Measurements from ENCODE around the gene DEFB128. TPM values are rescaled to one million over a fixed set of nuclear protein-coding genes. Genes with fewer than 3 reads are reported as not detected.
"Not testable (repeated sequence)": the region's sequence is repeated elsewhere in the genome, so short reads cannot be mapped to it uniquely, and the experiment has no call there.

The DEFB128 gene
- total and polyA plus RNA-seq, 4 donors: not detected

DNA sequence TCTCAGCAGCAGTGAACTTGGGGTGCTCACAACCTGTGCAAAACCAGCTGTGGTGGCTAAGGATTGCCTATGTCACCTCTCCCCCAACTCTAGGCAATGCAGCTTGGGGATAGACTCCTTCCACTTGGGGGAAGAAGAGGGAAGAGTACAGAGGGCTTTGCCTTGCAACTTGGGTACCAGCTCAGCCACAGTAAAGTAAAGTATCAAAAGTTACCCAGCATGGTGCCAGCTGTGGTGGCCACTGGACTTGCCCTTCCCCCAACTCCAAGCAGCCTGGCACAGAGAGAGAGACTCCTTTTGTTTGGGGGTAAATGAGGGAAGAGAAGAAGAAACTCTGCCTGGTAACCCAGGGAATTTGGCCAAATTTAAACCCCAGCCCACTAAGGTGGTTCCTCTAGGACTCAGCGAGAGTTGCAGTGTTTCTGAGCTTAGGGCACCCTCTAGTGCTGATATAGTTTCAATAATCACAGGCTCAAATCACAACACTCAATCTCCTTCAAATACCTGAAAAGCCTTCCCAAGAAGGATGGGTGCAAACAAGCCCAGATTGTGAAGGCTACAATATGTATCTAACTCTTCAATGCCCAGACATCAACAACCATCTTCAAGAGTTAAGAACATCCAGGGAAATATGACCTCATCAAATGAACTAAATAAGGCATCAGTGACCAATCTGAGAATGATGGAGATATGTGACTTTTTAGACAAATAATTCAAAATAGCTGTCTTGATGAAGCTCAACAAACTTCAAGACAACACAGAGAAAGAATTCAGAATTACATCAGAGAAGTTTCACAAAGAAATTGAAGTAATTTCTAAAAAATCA is 30.0 kb upstream of the DEFB128 start:
- intact Hi-C loops (cut with DNase I): no loop called here
- Histone ChIP-seq H3K27me3 (ENCODE audit: control insufficient read depth in 1 of 2, insufficient read depth in 2 of 2, low read length in 1 of 2) (no peaks in the 10 kb centered on the region), H3K27ac (ENCODE audit: low read depth in 1 of 2, low read length in 2 of 2) (no peak overlapping the region), H3K4me1 (ENCODE audit: control insufficient read depth in 1 of 2, insufficient read depth in 2 of 2, low read length in 2 of 2) (no peaks in the 10 kb centered on the region), H3K4me3 (ENCODE audit: low read length in 2 of 2) (no peak overlapping the region), H3K36me3 (ENCODE audit: control insufficient read depth in 1 of 2, insufficient read depth in 2 of 2, low read length in 1 of 2) (no peaks in the 10 kb centered on the region), H3K9me3 (ENCODE audit: control insufficient read depth, low read length) (no peaks in the 10 kb centered on the region)
- no peak for ATAC-seq (ENCODE audit: low FRiP score)
- no peak for DNase-seq
- 0 to 5% methylated on average over 1 of the region's 1 CpG for whole genome bisulfite sequencing, 2 donors

DNA sequence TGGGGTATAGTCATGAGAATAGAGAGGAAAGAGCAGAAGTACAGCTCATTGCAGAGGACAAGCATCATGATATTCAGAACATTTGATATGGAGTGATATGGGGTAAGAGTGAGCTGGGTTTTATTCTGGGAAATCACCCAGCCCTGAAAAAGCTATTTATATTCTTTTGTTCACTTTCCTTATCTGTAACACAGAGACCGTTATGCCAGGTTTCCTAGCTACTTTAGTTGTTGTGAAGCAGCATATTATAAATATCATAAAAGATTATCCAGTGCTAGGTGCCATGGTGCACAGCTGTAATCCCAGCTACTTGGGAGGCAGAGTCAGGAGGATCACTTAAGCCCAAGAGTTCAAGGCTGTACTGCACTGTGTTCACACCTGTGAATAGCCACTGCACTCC is 27.8 kb upstream of the DEFB128 start:
- Histone ChIP-seq H3K4me3 (ENCODE audit: low read length in 2 of 2) (no peak overlapping the region), H3K9me3 (ENCODE audit: control insufficient read depth, low read length) (no peaks in the 10 kb centered on the region), H3K27ac (ENCODE audit: low read depth in 1 of 2, low read length in 2 of 2) (no peak overlapping the region), H3K27me3 (ENCODE audit: control insufficient read depth in 1 of 2, insufficient read depth in 2 of 2, low read length in 1 of 2) (no peaks in the 10 kb centered on the region), H3K36me3 (ENCODE audit: control insufficient read depth in 1 of 2, insufficient read depth in 2 of 2, low read length in 1 of 2) (no peaks in the 10 kb centered on the region), H3K4me1 (ENCODE audit: control insufficient read depth in 1 of 2, insufficient read depth in 2 of 2, low read length in 2 of 2) (no peaks in the 10 kb centered on the region)
- intact Hi-C loops (cut with DNase I): no loop called here
- WGBS, 2 donors: 12 to 19% methylated on average over 1 of the region's 1 CpG
- DNase-seq (no peak), ATAC-seq (ENCODE audit: low FRiP score) (no peak)

DNA sequence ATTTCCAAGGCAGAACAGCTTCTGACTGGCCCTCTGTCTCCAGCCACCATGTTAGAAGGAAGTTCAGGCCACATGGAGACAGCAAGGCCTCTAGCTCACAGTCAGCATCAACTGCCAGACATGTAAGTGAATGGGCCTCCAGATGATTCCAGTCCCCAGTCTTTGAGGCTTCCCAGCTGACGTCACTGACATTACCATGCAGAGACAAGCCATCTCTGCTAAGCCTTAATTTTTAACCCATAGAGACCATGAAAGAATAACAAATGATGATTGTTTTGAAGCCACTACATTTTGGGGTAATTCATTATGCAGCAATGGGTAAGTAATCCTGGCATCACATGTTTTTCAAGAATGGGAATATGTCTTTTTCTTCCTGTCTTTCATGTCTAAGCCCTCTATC is 26.3 kb upstream of the DEFB128 start:
- Histone ChIP-seq H3K27ac (ENCODE audit: low read depth in 1 of 2, low read length in 2 of 2) (no peak overlapping the region), H3K27me3 (ENCODE audit: control insufficient read depth in 1 of 2, insufficient read depth in 2 of 2, low read length in 1 of 2) (no peaks in the 10 kb centered on the region), H3K4me1 (ENCODE audit: control insufficient read depth in 1 of 2, insufficient read depth in 2 of 2, low read length in 2 of 2) (no peaks in the 10 kb centered on the region), H3K36me3 (ENCODE audit: control insufficient read depth in 1 of 2, insufficient read depth in 2 of 2, low read length in 1 of 2) (no peaks in the 10 kb centered on the region), H3K4me3 (ENCODE audit: low read length in 2 of 2) (no peak overlapping the region), H3K9me3 (ENCODE audit: control insufficient read depth, low read length) (no peaks in the 10 kb centered on the region)
- ATAC-seq (ENCODE audit: low FRiP score) (no peak), DNase-seq (no peak)
- intact Hi-C loops (cut with DNase I): no loop called here
- 46 to 67% methylated on average over 1 of the region's 1 CpG for WGBS, 2 donors

DNA sequence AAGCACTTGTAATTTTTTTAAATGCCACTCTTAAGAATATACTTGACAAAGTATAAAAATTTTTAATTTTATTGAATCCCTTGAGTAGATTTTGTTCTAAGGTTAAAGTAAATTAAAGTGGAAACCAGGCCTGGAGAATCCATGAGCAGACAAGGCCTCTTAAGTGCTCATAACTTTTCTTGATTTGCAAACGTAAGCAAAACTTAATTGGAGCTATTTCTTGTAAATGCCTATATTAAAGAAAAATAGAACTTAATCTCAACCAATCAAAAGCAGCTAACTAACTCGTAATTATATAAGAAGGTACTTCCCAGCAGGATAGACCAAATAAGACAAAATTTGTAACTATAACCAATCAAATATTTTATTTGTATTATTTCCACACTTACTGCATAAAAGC is 24.9 kb upstream of the DEFB128 start:
- H3K4me3 ChIP-seq (ENCODE audit: low read length in 2 of 2): no peak overlapping the region
- no peaks in the 10 kb centered on the region for H3K9me3 ChIP-seq (ENCODE audit: control insufficient read depth, low read length)
- ATAC-seq (ENCODE audit: low FRiP score) (no peak), DNase-seq (no peak)
- H3K27ac ChIP-seq (ENCODE audit: low read depth in 1 of 2, low read length in 2 of 2): no peak overlapping the region
- intact Hi-C loops (cut with DNase I): loop anchor here in 1 of 2 donors (5.0 kb wide), 1 partner anchor 118 kb away; no protein-coding TSS in a partner anchor
- no peaks in the 10 kb centered on the region for H3K27me3 ChIP-seq (ENCODE audit: control insufficient read depth in 1 of 2, insufficient read depth in 2 of 2, low read length in 1 of 2)
- 65 to 74% methylated on average over 2 of the region's 2 CpGs for WGBS, 2 donors
- no peaks in the 10 kb centered on the region for H3K36me3 ChIP-seq (ENCODE audit: control insufficient read depth in 1 of 2, insufficient read depth in 2 of 2, low read length in 1 of 2)
- H3K4me1 ChIP-seq (ENCODE audit: control insufficient read depth in 1 of 2, insufficient read depth in 2 of 2, low read length in 2 of 2): no peaks in the 10 kb centered on the region

DNA sequence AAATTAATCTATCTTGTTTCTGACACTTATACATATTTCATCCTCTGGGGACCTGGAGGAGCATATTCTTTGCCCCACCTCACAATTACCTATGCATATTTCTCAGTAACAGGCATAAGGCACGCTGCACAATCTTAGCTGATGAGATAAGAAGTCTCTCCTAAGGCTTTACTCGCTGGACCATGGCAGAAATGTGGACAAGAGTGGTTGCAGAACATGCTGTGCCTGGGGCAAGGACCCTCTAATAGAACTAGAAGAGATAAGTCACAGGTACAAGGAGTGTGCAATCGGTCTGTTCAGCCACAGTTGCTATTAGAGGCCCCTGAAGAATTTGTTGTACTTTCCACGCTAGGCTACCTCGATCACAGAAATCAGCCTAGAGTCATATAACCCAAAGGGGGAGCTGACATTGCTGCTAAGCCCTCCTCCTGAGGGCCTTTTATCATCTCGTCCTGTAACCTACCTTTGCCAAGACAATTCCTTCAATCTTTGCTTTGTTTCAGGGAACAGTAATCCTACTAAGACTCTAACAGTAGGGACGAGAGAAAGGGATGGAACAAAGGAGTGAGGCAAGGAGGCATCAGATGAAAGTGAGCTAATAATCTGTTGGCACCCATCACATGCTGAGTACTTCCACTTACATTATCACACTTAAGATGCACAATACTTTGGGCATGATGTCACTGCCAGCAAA is 21.4 kb upstream of the DEFB128 start:
- 44 to 46% methylated on average over 7 of the region's 7 CpGs for WGBS, 2 donors
- Histone ChIP-seq H3K36me3 (ENCODE audit: control insufficient read depth in 1 of 2, insufficient read depth in 2 of 2, low read length in 1 of 2) (no peaks in the 10 kb centered on the region), H3K27ac (ENCODE audit: low read depth in 1 of 2, low read length in 2 of 2) (no peak overlapping the region), H3K27me3 (ENCODE audit: control insufficient read depth in 1 of 2, insufficient read depth in 2 of 2, low read length in 1 of 2) (no peaks in the 10 kb centered on the region), H3K4me3 (ENCODE audit: low read length in 2 of 2) (no peak overlapping the region), H3K4me1 (ENCODE audit: control insufficient read depth in 1 of 2, insufficient read depth in 2 of 2, low read length in 2 of 2) (no peaks in the 10 kb centered on the region), H3K9me3 (ENCODE audit: control insufficient read depth, low read length) (no peaks in the 10 kb centered on the region)
- DNase-seq (no peak), ATAC-seq (ENCODE audit: low FRiP score) (no peak)
- intact Hi-C loops (cut with DNase I): loop anchor here in 1 of 2 donors (5.0 kb wide), 1 partner anchor 121 kb away; no protein-coding TSS in a partner anchor

DNA sequence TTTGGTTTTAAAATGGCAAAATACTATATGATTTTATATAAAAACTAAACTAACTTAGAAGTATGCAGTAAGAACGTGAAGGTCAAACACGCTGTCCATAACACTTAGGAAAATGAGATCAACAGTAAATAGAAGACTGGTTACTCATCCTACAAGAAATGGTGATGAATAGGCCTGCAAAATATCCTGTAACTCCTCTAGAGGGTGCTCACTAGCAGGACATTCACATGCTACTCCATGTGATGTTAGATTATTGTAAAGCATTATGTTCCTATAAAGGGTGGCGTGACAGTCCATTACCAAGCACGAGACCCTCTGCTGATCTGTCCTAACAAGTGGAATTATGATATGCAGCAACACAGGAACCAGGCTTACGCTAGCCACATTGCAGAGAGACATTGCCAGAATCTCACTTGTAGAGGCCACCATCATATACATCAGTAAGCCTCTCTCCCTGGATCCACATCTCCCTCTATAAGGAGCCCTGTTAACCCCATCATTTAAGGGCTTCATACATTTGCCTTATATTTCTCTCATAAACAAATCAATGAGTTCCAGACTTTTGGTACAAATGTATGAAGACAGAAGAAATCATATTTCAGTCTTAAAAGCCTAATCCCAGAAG is 19.5 kb upstream of the DEFB128 start:
- no peak for ATAC-seq (ENCODE audit: low FRiP score)

DNA sequence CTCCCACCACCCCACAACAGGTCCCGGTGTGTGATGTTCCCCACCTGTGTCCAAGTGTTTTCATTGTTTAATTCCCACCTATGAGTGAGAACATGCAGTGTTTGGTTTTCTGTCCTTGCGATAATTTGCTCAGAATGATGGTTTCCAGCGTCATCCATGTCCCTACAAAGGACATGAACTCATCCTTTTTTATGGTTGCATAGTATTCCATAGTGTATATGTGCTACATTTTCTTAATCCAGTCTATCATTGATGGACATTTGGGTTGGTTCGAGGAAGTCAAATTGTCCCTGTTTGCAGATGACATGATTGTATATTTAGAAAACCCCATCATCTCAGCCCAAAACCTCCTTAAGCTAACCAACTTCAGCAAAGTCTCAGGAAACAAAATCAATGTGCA is 14.1 kb upstream of the DEFB128 start:
- WGBS, 2 donors: 63 to 70% methylated on average over 4 of the region's 4 CpGs
- H3K27me3 ChIP-seq (ENCODE audit: control insufficient read depth in 1 of 2, insufficient read depth in 2 of 2, low read length in 1 of 2); intact Hi-C loops (cut with DNase I); H3K4me1 ChIP-seq (ENCODE audit: control insufficient read depth in 1 of 2, insufficient read depth in 2 of 2, low read length in 2 of 2); DNase-seq; ATAC-seq (ENCODE audit: low FRiP score); H3K36me3 ChIP-seq (ENCODE audit: control insufficient read depth in 1 of 2, insufficient read depth in 2 of 2, low read length in 1 of 2); H3K4me3 ChIP-seq (ENCODE audit: low read length in 2 of 2); H3K27ac ChIP-seq (ENCODE audit: low read depth in 1 of 2, low read length in 2 of 2); H3K9me3 ChIP-seq (ENCODE audit: control insufficient read depth, low read length): not testable (repeated sequence)

More for the DNA sequence above, 19.5 kb upstream of the DEFB128 start:
- no peaks in the 10 kb centered on the region for H3K27me3 ChIP-seq (ENCODE audit: control insufficient read depth in 1 of 2, insufficient read depth in 2 of 2, low read length in 1 of 2)
- H3K36me3 ChIP-seq (ENCODE audit: control insufficient read depth in 1 of 2, insufficient read depth in 2 of 2, low read length in 1 of 2): no peaks in the 10 kb centered on the region
- WGBS, 2 donors: 17% methylated on average over 5 of the region's 5 CpGs
- H3K4me1 ChIP-seq (ENCODE audit: control insufficient read depth in 1 of 2, insufficient read depth in 2 of 2, low read length in 2 of 2): no peaks in the 10 kb centered on the region
- H3K27ac ChIP-seq (ENCODE audit: low read depth in 1 of 2, low read length in 2 of 2): no peak overlapping the region
- intact Hi-C loops (cut with DNase I): loop anchor here in 1 of 2 donors (2.0 kb wide), 1 partner anchor 58 kb away; no protein-coding TSS in a partner anchor
- H3K4me3 ChIP-seq (ENCODE audit: low read length in 2 of 2): no peak overlapping the region
- H3K9me3 ChIP-seq (ENCODE audit: control insufficient read depth, low read length): no peaks in the 10 kb centered on the region
- DNase-seq: no peak

DNA sequence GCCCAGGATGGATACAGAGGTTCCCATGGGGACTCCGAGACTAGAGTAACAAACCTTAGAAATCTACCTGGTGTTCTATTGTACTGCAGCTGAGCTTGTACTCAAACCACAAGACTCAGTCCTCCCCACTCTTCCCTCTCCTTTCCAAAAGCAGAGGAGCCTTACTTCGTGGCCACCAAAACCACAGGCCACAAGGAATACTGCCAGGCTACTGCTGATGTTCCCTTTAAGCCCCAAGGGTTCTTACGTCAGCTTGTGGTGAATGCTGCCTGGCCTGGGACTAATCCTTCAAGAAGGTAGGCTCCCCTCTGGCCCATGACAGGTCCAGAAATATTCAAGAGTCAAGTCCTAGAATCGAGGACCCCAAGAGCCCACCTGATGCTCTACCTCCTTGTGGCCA is 10.5 kb upstream of the DEFB128 start:
- intact Hi-C loops (cut with DNase I): no loop called here
- WGBS, 2 donors: 63 to 69% methylated on average over 4 of the region's 4 CpGs
- Histone ChIP-seq H3K4me1 (ENCODE audit: control insufficient read depth in 1 of 2, insufficient read depth in 2 of 2, low read length in 2 of 2) (no peaks in the 10 kb centered on the region), H3K4me3 (ENCODE audit: low read length in 2 of 2) (no peak overlapping the region), H3K9me3 (ENCODE audit: control insufficient read depth, low read length) (no peaks in the 10 kb centered on the region), H3K27ac (ENCODE audit: low read depth in 1 of 2, low read length in 2 of 2) (no peak overlapping the region), H3K36me3 (ENCODE audit: control insufficient read depth in 1 of 2, insufficient read depth in 2 of 2, low read length in 1 of 2) (no peaks in the 10 kb centered on the region), H3K27me3 (ENCODE audit: control insufficient read depth in 1 of 2, insufficient read depth in 2 of 2, low read length in 1 of 2) (no peaks in the 10 kb centered on the region)
- ATAC-seq (ENCODE audit: low FRiP score) (no peak), DNase-seq (no peak)
